Measurements from ENCODE around the gene PPP1R14D.
A peak's percentile ranks its signal among the peaks of the same experiment; 100 is the strongest.
"Not testable (repeated sequence)": the region's sequence is repeated elsewhere in the genome, so short reads cannot be mapped to it uniquely, and the experiment has no call there.

The PPP1R14D gene

GRCh38 chr15:40828447-40829036 is at the start of gene PPP1R14D:
TSS of gene PPP1R14D (minus strand) at chr15:40828708. CDS start at chr15:40828641, 67 bp downstream.
- no peaks in the 10 kb centered on the region for H3K4me1 Mint-ChIP-seq (ENCODE audit: low read depth)
- no peak for DNase-seq (ENCODE audit: low spot score)
- peaks cover 5% of the 10 kb centered on the region for H3K27me3 Mint-ChIP-seq (ENCODE audit: low read depth)
- no peaks in the 10 kb centered on the region for H3K9me3 Mint-ChIP-seq
- H3K4me3 Mint-ChIP-seq: no peak within 1 kb of the TSS
- H3K36me3 Mint-ChIP-seq (ENCODE audit: low read depth): no peaks in the 10 kb centered on the region
- H3K27ac Mint-ChIP-seq: no peak within 1 kb of the TSS

DNA sequence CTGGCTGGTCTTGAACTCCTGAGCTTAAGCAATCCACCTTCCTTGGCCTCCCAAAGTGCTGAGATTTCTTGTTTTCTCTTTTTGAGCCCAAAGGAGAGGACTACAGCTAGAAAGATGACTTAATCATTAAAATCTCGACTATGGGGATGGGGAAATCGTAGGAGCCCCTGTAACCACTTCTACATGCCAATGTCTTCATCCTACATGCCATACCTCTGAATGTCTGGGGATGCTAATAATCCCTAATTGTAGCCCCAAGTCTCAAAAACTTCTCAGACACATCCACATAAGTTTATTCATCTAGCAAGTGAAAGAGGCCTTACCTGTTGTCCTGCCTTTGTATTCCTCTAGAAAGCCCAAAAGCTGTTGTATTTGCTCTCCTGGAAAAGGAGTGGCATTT is 49.2 kb upstream of the PPP1R14D start:
- Mint-ChIP-seq H3K4me3 (no peak overlapping the region), H3K9me3 (no peaks in the 10 kb centered on the region)

DNA sequence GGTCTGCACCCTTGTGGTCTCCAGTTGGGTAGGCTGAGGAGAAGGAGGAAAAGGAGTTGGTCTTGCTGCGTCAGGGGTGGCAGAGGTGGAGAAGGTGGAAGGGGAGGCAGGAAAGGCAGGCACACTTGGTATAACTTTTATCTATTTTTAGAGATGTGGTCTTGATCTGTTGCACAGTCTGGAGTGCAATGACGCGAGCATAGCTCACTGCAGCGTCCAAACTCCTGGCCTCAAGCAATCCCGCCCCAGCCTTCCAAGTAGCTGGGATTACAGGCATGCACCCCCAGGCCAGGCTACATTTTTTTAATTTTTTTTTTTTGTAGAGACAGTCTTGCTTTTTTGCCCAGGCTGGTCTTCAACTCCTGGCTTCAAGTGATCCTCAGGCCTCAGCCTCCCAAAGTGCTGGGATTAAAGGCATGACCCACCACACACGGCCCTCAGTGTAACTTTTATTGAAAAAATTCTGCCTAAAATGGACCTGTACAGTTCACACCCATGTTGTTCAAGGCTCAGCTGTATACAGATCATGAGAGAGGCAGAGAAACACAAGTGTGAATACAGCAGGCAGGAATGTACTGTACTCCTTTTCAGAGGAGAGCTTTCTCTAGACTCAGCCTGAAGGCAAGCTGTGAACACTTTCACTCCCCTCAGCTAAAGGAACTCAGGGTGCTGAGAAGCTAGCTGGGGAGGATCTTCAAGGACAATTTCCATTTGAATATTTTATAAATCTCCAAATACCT is 47.7 kb upstream of the PPP1R14D start:
- Mint-ChIP-seq H3K4me1 (ENCODE audit: low read depth) (peaks cover 15% of the 10 kb centered on the region), H3K27me3 (ENCODE audit: low read depth) (peaks cover 13% of the 10 kb centered on the region), H3K36me3 (ENCODE audit: low read depth) (no peaks in the 10 kb centered on the region), H3K4me3 (no peak overlapping the region), H3K9me3 (no peaks in the 10 kb centered on the region), H3K27ac (no peak overlapping the region)
- DNase-seq (ENCODE audit: low spot score): no peak

More for the DNA sequence above, 49.2 kb upstream of the PPP1R14D start:
- DNase-seq (ENCODE audit: low spot score): no peak
- Mint-ChIP-seq H3K36me3 (ENCODE audit: low read depth) (no peaks in the 10 kb centered on the region), H3K27ac (no peak overlapping the region), H3K27me3 (ENCODE audit: low read depth) (peaks cover 13% of the 10 kb centered on the region), H3K4me1 (ENCODE audit: low read depth) (peaks cover 15% of the 10 kb centered on the region)

- peak within 1 kb of the TSS; percentile 86 for H3K4me3 Mint-ChIP-seq
- no peaks in the 10 kb centered on the region for H3K9me3 Mint-ChIP-seq
- no peaks in the 10 kb centered on the region for H3K36me3 Mint-ChIP-seq (ENCODE audit: low read depth)
- peaks cover 18% of the 10 kb centered on the region for H3K27me3 Mint-ChIP-seq (ENCODE audit: low read depth)
- DNase-seq (ENCODE audit: low spot score): peak; percentile 67
- H3K4me1 Mint-ChIP-seq (ENCODE audit: low read depth): peaks cover 11% of the 10 kb centered on the region
- peak within 1 kb of the TSS; percentile 6 for H3K27ac Mint-ChIP-seq
Observed at GRCh38 chr15:40873694-40874561, 45.4 kb upstream of the PPP1R14D start, which contains the start of gene RHOV. TSS of gene RHOV (minus strand) at chr15:40874234. CDS start at chr15:40874139, 95 bp downstream.

DNA sequence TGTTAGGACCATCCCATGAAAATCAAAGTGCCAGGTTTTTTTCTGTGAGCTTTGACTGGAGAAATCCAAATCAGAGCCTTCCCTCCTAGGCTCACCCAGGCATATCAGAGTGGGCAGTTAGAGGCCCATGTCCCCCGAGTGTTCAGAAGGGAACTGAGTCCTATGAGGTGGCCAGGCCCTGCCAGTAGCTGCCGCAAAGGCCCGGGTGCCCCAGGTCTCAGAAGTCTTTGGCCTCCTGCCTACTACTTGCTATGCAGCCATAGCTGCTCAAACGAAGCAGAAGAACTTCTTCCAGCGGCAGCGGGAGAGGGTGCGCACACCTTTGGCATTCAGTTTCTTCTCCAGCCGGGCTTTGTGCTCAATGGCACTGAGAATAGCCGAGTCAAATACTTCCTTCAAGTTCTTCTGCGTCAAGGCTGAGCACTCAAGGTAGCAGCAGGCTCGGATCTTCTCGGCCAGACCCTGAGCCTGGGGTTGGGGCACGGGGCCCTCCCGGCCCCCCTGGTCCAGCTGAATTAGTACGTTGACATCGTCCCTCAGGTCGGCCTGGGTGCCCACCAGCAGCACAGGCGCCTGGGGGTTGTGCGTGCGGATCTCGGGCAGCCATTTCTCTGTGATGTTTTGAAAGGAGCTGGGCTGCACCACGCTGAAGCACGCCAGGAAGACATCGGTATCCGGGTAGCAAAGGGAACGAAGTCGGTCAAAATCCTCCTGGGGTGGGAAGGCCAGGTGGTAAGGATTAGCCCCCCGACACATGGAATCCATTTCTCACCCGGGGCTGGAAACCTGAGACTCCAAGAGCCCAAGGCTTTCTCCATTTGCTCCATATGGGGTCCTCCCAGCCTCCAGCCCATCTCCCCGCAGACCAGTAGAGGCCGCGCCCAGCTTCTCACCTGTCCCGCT is 44.5 kb upstream of the PPP1R14D start:
- peaks cover 6% of the 10 kb centered on the region for H3K4me1 Mint-ChIP-seq (ENCODE audit: low read depth)
- DNase-seq (ENCODE audit: low spot score): no peak
- no peaks in the 10 kb centered on the region for H3K9me3 Mint-ChIP-seq
- no peak overlapping the region for H3K27ac Mint-ChIP-seq
- H3K4me3 Mint-ChIP-seq: peak overlapping the region; percentile 74
- H3K27me3 Mint-ChIP-seq (ENCODE audit: low read depth): peaks cover 18% of the 10 kb centered on the region
- no peaks in the 10 kb centered on the region for H3K36me3 Mint-ChIP-seq (ENCODE audit: low read depth)

GRCh38 chr15:40871749-40872617 is 43.5 kb upstream of the PPP1R14D start:
- H3K4me3 Mint-ChIP-seq: no peak overlapping the region

DNA sequence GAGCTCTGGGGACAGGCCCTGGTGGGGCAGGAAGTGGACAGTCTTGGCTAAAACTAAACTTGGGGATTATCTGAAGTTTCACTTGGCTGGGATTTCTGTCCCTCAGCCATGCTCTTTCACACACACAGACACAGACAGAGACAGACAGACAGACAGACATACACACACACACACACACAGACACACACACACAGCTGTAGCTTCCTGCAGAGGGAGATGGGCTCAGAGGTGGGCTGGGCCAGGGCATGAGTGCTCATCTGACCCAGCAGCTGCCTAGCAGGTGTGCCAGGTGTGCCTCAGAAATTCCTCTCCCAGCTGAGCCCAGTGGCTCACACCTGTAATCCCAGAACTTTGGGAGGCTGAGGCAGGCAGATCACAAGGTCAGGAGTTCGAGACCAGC is 42.2 kb upstream of the PPP1R14D start:
- no peak for DNase-seq (ENCODE audit: low spot score)
- no peak overlapping the region for H3K27ac Mint-ChIP-seq
- H3K9me3 Mint-ChIP-seq: no peaks in the 10 kb centered on the region
- peaks cover 6% of the 10 kb centered on the region for H3K4me1 Mint-ChIP-seq (ENCODE audit: low read depth)
- no peak overlapping the region for H3K4me3 Mint-ChIP-seq
- no peaks in the 10 kb centered on the region for H3K36me3 Mint-ChIP-seq (ENCODE audit: low read depth)
- peaks cover 12% of the 10 kb centered on the region for H3K27me3 Mint-ChIP-seq (ENCODE audit: low read depth)

More at GRCh38 chr15:40871749-40872617, 43.5 kb upstream of the PPP1R14D start:
- Mint-ChIP-seq H3K27ac (no peak overlapping the region), H3K36me3 (ENCODE audit: low read depth) (no peaks in the 10 kb centered on the region), H3K27me3 (ENCODE audit: low read depth) (peaks cover 18% of the 10 kb centered on the region), H3K4me1 (ENCODE audit: low read depth) (peaks cover 6% of the 10 kb centered on the region), H3K9me3 (no peaks in the 10 kb centered on the region)
- DNase-seq (ENCODE audit: low spot score): no peak

GRCh38 chr15:40869686-40870085 is 41.2 kb upstream of the PPP1R14D start:
- no peaks in the 10 kb centered on the region for H3K36me3 Mint-ChIP-seq (ENCODE audit: low read depth)
- peaks cover 11% of the 10 kb centered on the region for H3K27me3 Mint-ChIP-seq (ENCODE audit: low read depth)
- no peak overlapping the region for H3K4me3 Mint-ChIP-seq
- H3K27ac Mint-ChIP-seq: no peak overlapping the region
- H3K4me1 Mint-ChIP-seq (ENCODE audit: low read depth): peaks cover 6% of the 10 kb centered on the region
- no peaks in the 10 kb centered on the region for H3K9me3 Mint-ChIP-seq
- no peak for DNase-seq (ENCODE audit: low spot score)

GRCh38 chr15:40867199-40867598 is 38.7 kb upstream of the PPP1R14D start:
- no peaks in the 10 kb centered on the region for H3K9me3 Mint-ChIP-seq
- peaks cover 5% of the 10 kb centered on the region for H3K27me3 Mint-ChIP-seq (ENCODE audit: low read depth)
- no peak for DNase-seq (ENCODE audit: low spot score)
- H3K36me3 Mint-ChIP-seq (ENCODE audit: low read depth): no peaks in the 10 kb centered on the region
- H3K4me1 Mint-ChIP-seq (ENCODE audit: low read depth): no peaks in the 10 kb centered on the region
- H3K27ac Mint-ChIP-seq: no peak overlapping the region
- H3K4me3 Mint-ChIP-seq: no peak overlapping the region

GRCh38 chr15:40863660-40864270 is 35.3 kb upstream of the PPP1R14D start:
- Mint-ChIP-seq H3K27me3 (ENCODE audit: low read depth) (no peaks in the 10 kb centered on the region), H3K9me3 (no peaks in the 10 kb centered on the region), H3K4me1 (ENCODE audit: low read depth) (peaks cover 9% of the 10 kb centered on the region), H3K4me3 (no peak overlapping the region), H3K36me3 (ENCODE audit: low read depth) (no peaks in the 10 kb centered on the region), H3K27ac (no peak overlapping the region)
- no peak for DNase-seq (ENCODE audit: low spot score)

DNA sequence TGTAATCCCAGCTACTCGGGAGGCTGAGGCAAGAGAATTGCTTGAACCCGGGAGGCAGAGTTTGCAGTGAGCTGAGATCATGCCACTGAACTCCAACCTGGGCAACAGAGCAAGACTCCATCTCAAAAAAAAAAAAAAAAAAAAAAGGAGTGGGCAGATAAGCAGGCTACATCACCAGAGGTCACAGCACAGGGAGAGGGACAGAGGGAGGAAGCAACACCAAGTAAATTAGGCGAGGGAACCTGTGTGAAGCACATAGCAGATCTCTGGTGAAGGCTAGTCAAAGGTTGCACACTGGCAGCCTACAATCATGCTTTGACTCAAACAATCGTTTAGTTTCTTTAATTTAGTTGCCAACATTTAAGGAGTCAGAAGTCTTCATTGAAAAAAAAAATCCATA is 32.6 kb upstream of the PPP1R14D start:
- H3K27me3 Mint-ChIP-seq (ENCODE audit: low read depth); H3K27ac Mint-ChIP-seq; H3K36me3 Mint-ChIP-seq (ENCODE audit: low read depth); DNase-seq (ENCODE audit: low spot score); H3K4me3 Mint-ChIP-seq; H3K9me3 Mint-ChIP-seq: not testable (repeated sequence)
- H3K4me1 Mint-ChIP-seq (ENCODE audit: low read depth): peaks cover 10% of the 10 kb centered on the region

- Mint-ChIP-seq H3K27ac (no peak overlapping the region), H3K9me3 (no peaks in the 10 kb centered on the region), H3K4me1 (ENCODE audit: low read depth) (peaks cover 10% of the 10 kb centered on the region)
Observed at GRCh38 chr15:40859206-40859851, 30.8 kb upstream of the PPP1R14D start.

More at GRCh38 chr15:40859206-40859851, 30.8 kb upstream of the PPP1R14D start:
- peak; percentile 73 for DNase-seq (ENCODE audit: low spot score)
- Mint-ChIP-seq H3K36me3 (ENCODE audit: low read depth) (no peaks in the 10 kb centered on the region), H3K27me3 (ENCODE audit: low read depth) (no peaks in the 10 kb centered on the region), H3K4me3 (no peak overlapping the region)

Data from T-helper 2 cell treated with Interferon-gamma antibody and Interleukin-4, amounts not matched to agents 5 μg/mL and 100 μg/mL, for 36 hours (primary cell).